Measurements from ENCODE around the gene SCAF1.

Gene SCAF1

GRCh38 chr19:49685845-49686332, 43.9 kb downstream of the SCAF1 start:
- DNase-seq (ENCODE audit: low read depth), result no peak
- no peak overlapping the region for H3K4me3 ChIP-seq (ENCODE audit: low read depth, low read length)
- in situ Hi-C loops (cut with HindIII; ENCODE audit: low sequenced_read_pairs), result no loop called here
- no peak for TF ChIP-seq CTCF (IDR thresholded peaks at IDR 0.05; ENCODE audit: low read depth, low read length, missing control alignments)

GRCh38 chr19:49686503-49687088, 44.6 kb downstream of the SCAF1 start:
- in situ Hi-C loops (cut with HindIII; ENCODE audit: low sequenced_read_pairs), result no loop called here
- DNase-seq (ENCODE audit: low read depth), result no peak
- no peak overlapping the region for H3K4me3 ChIP-seq (ENCODE audit: low read depth, low read length)
- no peak for TF ChIP-seq CTCF (IDR thresholded peaks at IDR 0.05; ENCODE audit: low read depth, low read length, missing control alignments)

GRCh38 chr19:49687150-49687549, 45.1 kb downstream of the SCAF1 start:
- DNase-seq (ENCODE audit: low read depth), result no peak
- no peak overlapping the region for H3K4me3 ChIP-seq (ENCODE audit: low read depth, low read length)
- TF ChIP-seq CTCF (IDR thresholded peaks at IDR 0.05; ENCODE audit: low read depth, low read length, missing control alignments), result no peak
- in situ Hi-C loops (cut with HindIII; ENCODE audit: low sequenced_read_pairs), result no loop called here

- no peak for DNase-seq (ENCODE audit: low read depth)
- TF ChIP-seq CTCF (IDR thresholded peaks at IDR 0.05; ENCODE audit: low read depth, low read length, missing control alignments), result no peak
- in situ Hi-C loops (cut with HindIII; ENCODE audit: low sequenced_read_pairs), result no loop called here
- H3K4me3 ChIP-seq (ENCODE audit: low read depth, low read length), result no peak overlapping the region
Observed at GRCh38 chr19:49687566-49688316, 45.7 kb downstream of the SCAF1 start.

- in situ Hi-C loops (cut with HindIII; ENCODE audit: low sequenced_read_pairs), result no loop called here
- no peak for DNase-seq (ENCODE audit: low read depth)
- no peak overlapping the region for H3K4me3 ChIP-seq (ENCODE audit: low read depth, low read length)
- TF ChIP-seq CTCF (IDR thresholded peaks at IDR 0.05; ENCODE audit: low read depth, low read length, missing control alignments), result no peak
Observed at GRCh38 chr19:49688531-49689132, 46.6 kb downstream of the SCAF1 start.

GRCh38 chr19:49689133-49690078, 47.4 kb downstream of the SCAF1 start, which contains the start of gene ADM5:
Gene ADM5, plus strand, starts transcription at chr19:49689594. Its CDS starts 244 bp downstream, at chr19:49689838.
- TF ChIP-seq CTCF (IDR thresholded peaks at IDR 0.05; ENCODE audit: low read depth, low read length, missing control alignments), result peak; percentile 51
- DNase-seq (ENCODE audit: low read depth), result no peak
- in situ Hi-C loops (cut with HindIII; ENCODE audit: low sequenced_read_pairs), result no loop called here
- peak within 1 kb of the TSS; percentile 45 for H3K4me3 ChIP-seq (ENCODE audit: low read depth, low read length)

Measured in astrocyte of the cerebellum (primary cell).